Activated CD8-positive, alpha-beta memory T cell treated with anti-CD3 and anti-CD28 coated beads, Interleukin-2, amount 50 U/mL, for 1 hour (primary cell): Measurements from ENCODE around the gene AQR.
"Not testable (repeated sequence)": the region's sequence is repeated elsewhere in the genome, so short reads cannot be mapped to it uniquely, and the experiment has no call there.

Experiments used
- DNase-seq: peaks from one replicate; pipeline ENCODE4 v3.0.0-alpha.2; 2020; ENCODE audit errors: extremely low read depth

AQR gene

GRCh38 chr15:34969340-34970097 is at the start of gene AQR:
TSS of gene AQR (minus strand) at chr15:34969742. CDS start at chr15:34969613, 129 bp downstream.
- peak; percentile 77 for DNase-seq

- no peak for DNase-seq
Measured at GRCh38 chr15:35014241-35014640, 44.7 kb upstream of the AQR start.

- no peak for DNase-seq
Measured at GRCh38 chr15:35013370-35013769, 43.8 kb upstream of the AQR start.

- DNase-seq, result no peak
Measured at GRCh38 chr15:35007397-35007796, 37.9 kb upstream of the AQR start.

- DNase-seq, result no peak
Measured at GRCh38 chr15:35005933-35006332, 36.4 kb upstream of the AQR start.

GRCh38 chr15:35003928-35004327 is 34.4 kb upstream of the AQR start:
- no peak for DNase-seq

GRCh38 chr15:35000511-35000910 is 31.0 kb upstream of the AQR start:
- DNase-seq, result no peak

- DNase-seq, result no peak
Measured at GRCh38 chr15:34999906-35000305, 30.4 kb upstream of the AQR start.

GRCh38 chr15:34994925-34995324 is 25.4 kb upstream of the AQR start:
- DNase-seq, result no peak

- DNase-seq, result no peak
Measured at GRCh38 chr15:34993877-34994276, 24.3 kb upstream of the AQR start.

GRCh38 chr15:34993412-34993811 is 23.9 kb upstream of the AQR start:
- DNase-seq, result no peak

- DNase-seq, result peak; percentile 47
Measured at GRCh38 chr15:34988027-34988902, 18.7 kb upstream of the AQR start, which contains the start of gene ZNF770. TSS of gene ZNF770 (minus strand) at chr15:34988287. CDS start at chr15:34983434, 4,853 bp downstream.

GRCh38 chr15:34987609-34988026 is 18.1 kb upstream of the AQR start:
- DNase-seq, result no peak

GRCh38 chr15:34986771-34987480 is 17.4 kb upstream of the AQR start:
- DNase-seq, result no peak

GRCh38 chr15:34986326-34986725 is 16.8 kb upstream of the AQR start:
- no peak for DNase-seq

GRCh38 chr15:34984889-34985630 is 15.5 kb upstream of the AQR start:
- DNase-seq, result no peak

- no peak for DNase-seq
Measured at GRCh38 chr15:34976743-34977142, 7.2 kb upstream of the AQR start.

- DNase-seq, result no peak
Measured at GRCh38 chr15:34976073-34976472, 6.5 kb upstream of the AQR start.

- no peak for DNase-seq
Measured at GRCh38 chr15:34973512-34973911, 4.0 kb upstream of the AQR start.

- DNase-seq, result not testable (repeated sequence)
Measured at GRCh38 chr15:34970098-34970643, 629 bp upstream of the AQR start.

- DNase-seq, result no peak
Measured at GRCh38 chr15:34964277-34964676, 5.3 kb downstream of the AQR start.
